DND-41 (cell line): ENCODE measurements around the gene L3MBTL4.
"Not testable (repeated sequence)": the region's sequence is repeated elsewhere in the genome, so short reads cannot be mapped to it uniquely, and the experiment has no call there.

Source experiments
- ATAC-seq: fragments of 200-7000 bp; cut with Tn5 transposase; 3 replicates; pipeline ENCODE4 v1.9.1; 2021; ENCODE audit warnings: low read depth; ENCODE audit not compliant: insufficient read depth
- DNase-seq: peaks from one replicate; pipeline ENCODE4 v3.0.0-alpha.2; 2020
- H2AFZ ChIP-seq: 2 replicates; pipeline ENCODE4 v1.6.0; 2012; ENCODE audit warnings: low read depth, low read length
- H3K27ac ChIP-seq: 2 replicates; pipeline ENCODE4 v1.5.1; 2012; ENCODE audit warnings: low read length, inconsistent platforms
- H3K27me3 ChIP-seq: fragments of 200-600 bp; sonication (generic); 2 replicates; pipeline ENCODE4 v1.6.0; 2012; ENCODE audit warnings: low read length, mild to moderate bottlenecking, inconsistent platforms; ENCODE audit not compliant: insufficient read depth, poor library complexity
- H3K36me3 ChIP-seq: 2 replicates; pipeline ENCODE4 v1.5.1; 2012; ENCODE audit warnings: low read length, inconsistent platforms; ENCODE audit not compliant: insufficient read depth
- H3K4me1 ChIP-seq: 2 replicates; pipeline ENCODE4 v1.5.1; 2012; ENCODE audit warnings: mild to moderate bottlenecking, low read length; ENCODE audit not compliant: insufficient read depth
- H3K4me2 ChIP-seq: 2 replicates; pipeline ENCODE4 v1.6.0; 2012; ENCODE audit warnings: mild to moderate bottlenecking, moderate library complexity, low read length, inconsistent platforms; ENCODE audit not compliant: insufficient read depth
- H3K4me3 ChIP-seq, 2 experiments: fragments of 200-600 bp in 1 of 2; shearing (Covaris generic) in 1 of 2; 2 replicates each; pipeline ENCODE4 v1.5.1; 2012 to 2016; ENCODE audit warnings: inconsistent platforms in 2 of 2, low read length in 2 of 2, mild to moderate bottlenecking in 2 of 2, low read depth in 1 of 2, moderate library complexity in 1 of 2
- H3K79me2 ChIP-seq: 2 replicates; pipeline ENCODE4 v1.6.0; 2012; ENCODE audit warnings: low read length, inconsistent platforms; ENCODE audit not compliant: insufficient read depth
- H3K9ac ChIP-seq: 2 replicates; pipeline ENCODE4 v1.6.0; 2012; ENCODE audit warnings: low read depth, mild to moderate bottlenecking, inconsistent platforms, low read length, moderate library complexity
- H3K9me3 ChIP-seq: 2 replicates; pipeline ENCODE4 v1.5.1; 2012; ENCODE audit warnings: low read length, moderate library complexity, mild to moderate bottlenecking, inconsistent platforms; ENCODE audit not compliant: insufficient read depth, severe bottlenecking
- H4K20me1 ChIP-seq: 2 replicates; pipeline ENCODE4 v1.6.0; 2012; ENCODE audit warnings: low read length; ENCODE audit not compliant: insufficient read depth
- EZH2 ChIP-seq: IDR thresholded peaks from 3 replicates; pipeline ENCODE4 v1.6.1; 2012; ENCODE audit warnings: borderline replicate concordance, low read depth, mild to moderate bottlenecking, moderate library complexity, low read length, inconsistent platforms; ENCODE audit not compliant: severe bottlenecking
- TF ChIP-seq, protein P1 (sequence below): IDR thresholded peaks from 2 replicates; pipeline ENCODE4 v1.5.1; 2012; ENCODE audit warnings: borderline replicate concordance, low read length, moderate library complexity, mild to moderate bottlenecking; ENCODE audit not compliant: poor library complexity, severe bottlenecking; ENCODE audit errors: extremely low read depth

L3MBTL4 gene

DNA sequence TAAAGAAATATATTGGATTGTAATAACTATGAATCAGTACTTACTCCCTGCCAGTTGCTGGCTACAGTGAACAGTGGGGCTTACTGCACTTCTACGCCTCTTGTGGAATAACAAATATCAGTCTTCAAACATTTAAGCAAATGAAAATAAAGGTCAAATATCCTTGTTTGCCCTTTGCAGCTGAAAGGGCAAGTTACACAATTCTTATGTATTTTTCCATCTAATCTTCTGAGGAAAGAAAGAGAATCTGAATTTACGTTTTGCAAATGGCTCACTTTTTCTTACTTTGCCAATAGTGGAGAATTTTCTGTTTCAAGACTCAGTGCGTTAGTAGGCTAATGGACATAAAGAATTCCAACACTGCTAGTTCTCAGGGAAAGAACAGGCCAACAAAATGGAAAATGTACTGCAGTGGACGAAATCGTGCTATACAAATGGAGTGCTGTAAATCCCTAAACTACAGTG, 362.2 kb downstream of the L3MBTL4 start:
- no peak for ATAC-seq
- Histone ChIP-seq H3K9me3 (no peaks in the 10 kb centered on the region), H3K9ac (no peak overlapping the region), H3K4me1 (no peaks in the 10 kb centered on the region), H3K27ac (no peak overlapping the region), H3K79me2 (no peaks in the 10 kb centered on the region), H3K27me3 (no peaks in the 10 kb centered on the region), H3K4me3 (no peak overlapping the region), H3K4me2 (no peak overlapping the region), H4K20me1 (no peaks in the 10 kb centered on the region), H3K36me3 (no peaks in the 10 kb centered on the region), H2AFZ (no peak overlapping the region)
- TF ChIP-seq, protein P1, sequence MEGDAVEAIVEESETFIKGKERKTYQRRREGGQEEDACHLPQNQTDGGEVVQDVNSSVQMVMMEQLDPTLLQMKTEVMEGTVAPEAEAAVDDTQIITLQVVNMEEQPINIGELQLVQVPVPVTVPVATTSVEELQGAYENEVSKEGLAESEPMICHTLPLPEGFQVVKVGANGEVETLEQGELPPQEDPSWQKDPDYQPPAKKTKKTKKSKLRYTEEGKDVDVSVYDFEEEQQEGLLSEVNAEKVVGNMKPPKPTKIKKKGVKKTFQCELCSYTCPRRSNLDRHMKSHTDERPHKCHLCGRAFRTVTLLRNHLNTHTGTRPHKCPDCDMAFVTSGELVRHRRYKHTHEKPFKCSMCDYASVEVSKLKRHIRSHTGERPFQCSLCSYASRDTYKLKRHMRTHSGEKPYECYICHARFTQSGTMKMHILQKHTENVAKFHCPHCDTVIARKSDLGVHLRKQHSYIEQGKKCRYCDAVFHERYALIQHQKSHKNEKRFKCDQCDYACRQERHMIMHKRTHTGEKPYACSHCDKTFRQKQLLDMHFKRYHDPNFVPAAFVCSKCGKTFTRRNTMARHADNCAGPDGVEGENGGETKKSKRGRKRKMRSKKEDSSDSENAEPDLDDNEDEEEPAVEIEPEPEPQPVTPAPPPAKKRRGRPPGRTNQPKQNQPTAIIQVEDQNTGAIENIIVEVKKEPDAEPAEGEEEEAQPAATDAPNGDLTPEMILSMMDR: no peak
- no peak for TF ChIP-seq EZH2
- DNase-seq: no peak

DNA sequence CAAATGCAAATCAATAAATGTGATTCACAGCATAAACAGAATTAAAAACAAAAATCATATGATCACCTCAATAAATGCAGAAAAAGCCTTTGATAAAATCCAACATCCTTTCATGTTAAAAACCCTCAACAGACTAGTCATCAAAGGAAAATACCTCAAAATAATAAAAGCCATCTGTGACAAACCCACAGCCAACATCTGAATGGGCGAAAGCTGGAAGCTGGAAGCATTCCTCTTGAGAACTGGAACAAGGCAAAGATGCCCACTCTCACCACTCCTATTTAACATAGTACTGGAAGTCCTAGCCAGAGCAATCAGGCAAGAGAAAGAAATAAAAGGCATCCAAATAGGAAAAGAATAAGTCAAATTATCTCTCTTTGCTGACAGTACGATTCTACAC, 367.1 kb downstream of the L3MBTL4 start:
- not testable (repeated sequence) for H3K79me2 ChIP-seq, H3K27ac ChIP-seq, H3K36me3 ChIP-seq, H3K4me3 ChIP-seq, ATAC-seq, H3K27me3 ChIP-seq, H3K4me1 ChIP-seq, H2AFZ ChIP-seq, H3K4me2 ChIP-seq, DNase-seq, H3K9ac ChIP-seq, H4K20me1 ChIP-seq
- peaks cover 11% of the 10 kb centered on the region for H3K9me3 ChIP-seq

DNA sequence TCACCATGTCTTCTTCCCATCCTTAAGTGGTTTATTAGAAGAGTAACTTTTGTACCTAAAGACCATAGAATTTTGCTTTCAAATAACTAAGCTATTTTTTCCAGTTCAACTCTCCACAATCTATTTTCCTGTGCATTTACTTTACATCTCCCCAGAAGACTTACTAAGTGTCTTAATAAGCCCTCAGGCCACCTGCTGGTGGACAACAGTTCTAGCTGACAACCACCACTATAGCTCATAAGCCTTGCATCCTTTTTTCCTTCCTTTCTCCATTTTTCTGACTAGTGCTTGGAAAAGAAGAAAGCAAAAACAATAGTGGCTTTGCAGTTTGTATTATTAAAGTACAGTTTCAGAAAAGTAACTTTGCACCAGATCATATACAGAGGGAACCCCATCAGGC, 369.9 kb downstream of the L3MBTL4 start:
- ATAC-seq (no peak), DNase-seq (no peak)
- Histone ChIP-seq H3K79me2 (no peaks in the 10 kb centered on the region), H3K27me3 (no peaks in the 10 kb centered on the region), H3K4me3 (no peak overlapping the region), H3K27ac (no peak overlapping the region), H3K9ac (no peak overlapping the region), H3K4me1 (no peaks in the 10 kb centered on the region), H3K9me3 (peaks cover 11% of the 10 kb centered on the region), H3K4me2 (no peak overlapping the region), H2AFZ (no peak overlapping the region), H4K20me1 (no peaks in the 10 kb centered on the region), H3K36me3 (no peaks in the 10 kb centered on the region)
- TF ChIP-seq, protein P1: no peak
- TF ChIP-seq EZH2: no peak

DNA sequence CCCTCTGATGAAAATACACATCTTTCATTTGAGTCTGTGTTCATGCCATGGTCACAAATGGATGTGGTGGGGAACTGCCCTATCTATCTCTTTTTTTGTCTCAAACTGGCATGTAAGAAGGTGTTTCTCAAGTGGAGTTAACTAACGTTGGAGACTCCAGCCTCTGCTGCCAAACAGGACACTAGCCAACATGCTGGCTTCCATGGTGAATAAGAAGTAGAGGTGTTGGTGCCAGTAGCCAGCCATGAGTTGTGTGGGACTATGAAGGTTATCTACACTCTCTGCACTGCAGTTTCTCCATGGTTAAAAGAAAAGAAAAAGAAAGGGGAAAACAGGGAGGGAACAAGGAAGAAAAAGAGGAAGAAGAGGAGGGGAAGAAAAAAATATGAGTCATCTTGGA, 370.4 kb downstream of the L3MBTL4 start:
- H3K4me2 ChIP-seq: no peak overlapping the region
- H3K27ac ChIP-seq: no peak overlapping the region
- no peaks in the 10 kb centered on the region for H3K27me3 ChIP-seq
- no peak overlapping the region for H2AFZ ChIP-seq
- peaks cover 11% of the 10 kb centered on the region for H3K9me3 ChIP-seq
- H3K79me2 ChIP-seq: no peaks in the 10 kb centered on the region
- no peak overlapping the region for H3K4me3 ChIP-seq
- no peaks in the 10 kb centered on the region for H4K20me1 ChIP-seq
- ATAC-seq (no peak), DNase-seq (no peak)
- no peak overlapping the region for H3K9ac ChIP-seq
- TF ChIP-seq, protein P1: no peak
- TF ChIP-seq EZH2: no peak
- no peaks in the 10 kb centered on the region for H3K36me3 ChIP-seq
- no peaks in the 10 kb centered on the region for H3K4me1 ChIP-seq
